Measurements from ENCODE around the gene EFNA5. TPM values are rescaled to one million over a fixed set of nuclear protein-coding genes. Genes with fewer than 3 reads are reported as not detected.

Gene EFNA5
- total RNA-seq, 2 experiments from 2014 or later, result not detected

DNA sequence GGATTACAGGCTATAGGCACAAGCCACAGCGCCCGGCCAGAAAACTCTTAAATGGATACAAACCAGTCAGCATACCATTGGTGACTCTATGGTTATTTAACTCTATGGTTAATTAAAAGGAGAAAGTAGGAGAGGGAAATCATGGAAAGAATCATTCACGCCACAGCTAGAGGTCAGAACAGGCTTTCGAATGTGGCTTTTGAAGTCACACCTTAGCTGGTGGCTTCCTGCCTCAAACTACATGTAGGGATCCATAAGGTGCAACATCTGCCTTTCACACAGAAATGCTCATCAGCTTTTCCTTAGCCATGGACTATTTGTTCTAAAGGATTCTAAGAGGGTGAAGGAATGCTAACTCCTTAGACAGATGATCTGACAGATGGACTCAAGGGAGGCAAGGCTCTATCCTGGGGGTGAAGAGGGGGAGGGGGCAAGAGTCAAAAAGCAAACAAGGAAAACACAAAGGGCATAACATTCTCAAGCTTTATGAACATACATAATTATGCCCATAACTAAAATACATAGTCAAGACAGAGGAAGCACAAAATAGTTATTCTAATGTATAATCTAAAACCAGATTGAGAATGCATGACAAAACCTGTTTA lies 130.9 kb downstream of the EFNA5 start:
- no peak for ATAC-seq (ENCODE audit: poor library complexity)
- peaks cover 6% of the 10 kb centered on the region for H3K27me3 Mint-ChIP-seq

DNA sequence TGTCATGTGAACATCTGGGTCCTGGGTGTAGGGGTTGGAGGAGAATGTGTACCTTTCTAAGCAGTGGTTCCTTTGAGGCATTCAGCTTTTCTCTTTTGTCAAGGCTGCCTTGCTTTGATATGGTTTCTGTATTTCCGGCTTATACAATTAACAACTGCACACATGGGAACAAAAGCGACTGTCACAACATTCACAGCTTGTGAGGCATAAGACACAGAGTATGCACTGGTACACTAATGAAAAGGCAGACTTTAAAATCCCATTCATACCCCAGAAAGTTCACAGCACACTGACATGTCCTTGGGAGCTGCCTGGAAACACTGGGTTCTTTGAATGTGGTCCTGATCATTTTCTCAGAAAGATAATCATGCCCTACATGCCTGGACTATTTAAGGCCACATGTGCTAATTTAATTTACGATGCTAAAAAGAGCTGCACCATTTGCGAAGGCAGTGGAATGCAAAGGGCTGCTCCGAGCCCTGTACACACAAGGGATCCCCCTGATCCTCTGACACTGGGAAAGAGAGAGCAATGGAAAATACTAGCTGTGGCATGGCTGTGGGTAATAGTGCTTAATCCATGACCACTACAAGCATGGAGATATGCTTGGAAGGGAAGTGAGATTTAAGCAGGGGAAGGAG lies 131.8 kb downstream of the EFNA5 start:
- H3K27me3 ChIP-seq (ENCODE audit: control insufficient read depth in 1 of 2, insufficient read depth in 2 of 2, low read length in 2 of 2), result no peaks in the 10 kb centered on the region
- no peaks in the 10 kb centered on the region for H3K36me3 ChIP-seq (ENCODE audit: insufficient read depth, low read length)
- ATAC-seq (ENCODE audit: poor library complexity) (no peak), DNase-seq (peak in 1 of 14 experiments; percentile 17)
- no peaks in the 10 kb centered on the region for H3K36me3 Mint-ChIP-seq (ENCODE audit: low read depth)
- TF ChIP-seq, protein P1, sequence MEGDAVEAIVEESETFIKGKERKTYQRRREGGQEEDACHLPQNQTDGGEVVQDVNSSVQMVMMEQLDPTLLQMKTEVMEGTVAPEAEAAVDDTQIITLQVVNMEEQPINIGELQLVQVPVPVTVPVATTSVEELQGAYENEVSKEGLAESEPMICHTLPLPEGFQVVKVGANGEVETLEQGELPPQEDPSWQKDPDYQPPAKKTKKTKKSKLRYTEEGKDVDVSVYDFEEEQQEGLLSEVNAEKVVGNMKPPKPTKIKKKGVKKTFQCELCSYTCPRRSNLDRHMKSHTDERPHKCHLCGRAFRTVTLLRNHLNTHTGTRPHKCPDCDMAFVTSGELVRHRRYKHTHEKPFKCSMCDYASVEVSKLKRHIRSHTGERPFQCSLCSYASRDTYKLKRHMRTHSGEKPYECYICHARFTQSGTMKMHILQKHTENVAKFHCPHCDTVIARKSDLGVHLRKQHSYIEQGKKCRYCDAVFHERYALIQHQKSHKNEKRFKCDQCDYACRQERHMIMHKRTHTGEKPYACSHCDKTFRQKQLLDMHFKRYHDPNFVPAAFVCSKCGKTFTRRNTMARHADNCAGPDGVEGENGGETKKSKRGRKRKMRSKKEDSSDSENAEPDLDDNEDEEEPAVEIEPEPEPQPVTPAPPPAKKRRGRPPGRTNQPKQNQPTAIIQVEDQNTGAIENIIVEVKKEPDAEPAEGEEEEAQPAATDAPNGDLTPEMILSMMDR (IDR thresholded peaks at IDR 0.05), result no peak
- POLR2A ChIA-PET, result no interaction called here
- no peak overlapping the region for H3K4me3 Mint-ChIP-seq
- no peak overlapping the region for H3K27ac Mint-ChIP-seq
- no peaks in the 10 kb centered on the region for H3K4me1 ChIP-seq (ENCODE audit: insufficient read depth, low read length)
- H3K4me1 Mint-ChIP-seq (ENCODE audit: low read depth), result peaks cover 15% of the 10 kb centered on the region
- intact Hi-C loops (cut with DNase I, micrococcal nuclease), result no loop called here
- peaks cover 13% of the 10 kb centered on the region for H3K27me3 Mint-ChIP-seq
- CTCF ChIA-PET, result interaction anchor here (1.0 kb wide), 1 partner anchor 14 kb away, joined by 3 read pairs; no protein-coding TSS in a partner anchor
- no peak overlapping the region for H3K27ac ChIP-seq (ENCODE audit: low read depth in 1 of 2, low read length in 2 of 2)
- no peaks in the 10 kb centered on the region for H3K9me3 ChIP-seq (ENCODE audit: control insufficient read depth in 1 of 2, insufficient read depth in 1 of 2, low read length in 2 of 2)
- H3K9me3 Mint-ChIP-seq, result no peaks in the 10 kb centered on the region
- H3K4me3 ChIP-seq (ENCODE audit: low read length), result no peak overlapping the region

More for the DNA sequence above, 130.9 kb downstream of the EFNA5 start:
- Histone ChIP-seq H3K4me1 (ENCODE audit: insufficient read depth, low read length) (no peaks in the 10 kb centered on the region), H3K4me3 (ENCODE audit: low read length) (no peak overlapping the region), H3K27me3 (ENCODE audit: control insufficient read depth in 1 of 2, insufficient read depth in 2 of 2, low read length in 2 of 2) (no peaks in the 10 kb centered on the region), H3K9me3 (ENCODE audit: control insufficient read depth in 1 of 2, insufficient read depth in 1 of 2, low read length in 2 of 2) (no peaks in the 10 kb centered on the region), H3K36me3 (ENCODE audit: insufficient read depth, low read length) (no peaks in the 10 kb centered on the region), H3K27ac (ENCODE audit: low read depth in 1 of 2, low read length in 2 of 2) (no peak overlapping the region)
- ChIA-PET POLR2A (no interaction called here), CTCF (no interaction called here)
- TF ChIP-seq, protein P1 (IDR thresholded peaks at IDR 0.05), result no peak
- Mint-ChIP-seq H3K9me3 (no peaks in the 10 kb centered on the region), H3K4me3 (no peak overlapping the region), H3K36me3 (ENCODE audit: low read depth) (no peaks in the 10 kb centered on the region), H3K4me1 (ENCODE audit: low read depth) (peaks cover 15% of the 10 kb centered on the region), H3K27ac (no peak overlapping the region)
- intact Hi-C loops (cut with DNase I, micrococcal nuclease), result no loop called here
- peak in 1 of 14 experiments; percentile 22 for DNase-seq

DNA sequence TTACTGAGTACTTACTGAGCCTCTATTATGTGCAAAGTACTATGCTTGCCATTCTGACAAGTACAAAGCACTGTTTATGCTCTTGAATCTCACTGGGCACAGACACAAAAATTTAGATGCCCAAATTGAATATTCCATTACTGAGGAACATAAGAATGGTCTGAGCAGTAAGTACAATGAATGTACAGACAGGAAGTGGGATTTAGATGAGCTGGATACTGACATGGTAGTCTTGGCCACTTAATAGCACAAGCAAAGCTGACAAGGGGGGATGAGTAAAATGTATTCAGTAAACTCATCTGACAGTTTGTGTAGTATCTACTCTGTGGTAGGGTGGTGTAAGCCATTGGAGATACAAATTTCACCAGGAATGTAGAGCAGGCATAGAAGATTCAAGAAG lies 132.4 kb downstream of the EFNA5 start:
- Histone ChIP-seq H3K9me3 (ENCODE audit: control insufficient read depth in 1 of 2, insufficient read depth in 1 of 2, low read length in 2 of 2) (no peaks in the 10 kb centered on the region), H3K4me3 (ENCODE audit: low read length) (no peak overlapping the region), H3K36me3 (ENCODE audit: insufficient read depth, low read length) (no peaks in the 10 kb centered on the region), H3K27ac (ENCODE audit: low read depth in 1 of 2, low read length in 2 of 2) (no peak overlapping the region), H3K4me1 (ENCODE audit: insufficient read depth, low read length) (no peaks in the 10 kb centered on the region), H3K27me3 (ENCODE audit: control insufficient read depth in 1 of 2, insufficient read depth in 2 of 2, low read length in 2 of 2) (no peaks in the 10 kb centered on the region)
- Mint-ChIP-seq H3K4me3 (no peak overlapping the region), H3K9me3 (no peaks in the 10 kb centered on the region), H3K27ac (no peak overlapping the region), H3K36me3 (ENCODE audit: low read depth) (no peaks in the 10 kb centered on the region), H3K4me1 (ENCODE audit: low read depth) (peaks cover 15% of the 10 kb centered on the region), H3K27me3 (peaks cover 16% of the 10 kb centered on the region)
- ATAC-seq (ENCODE audit: poor library complexity) (no peak), DNase-seq (no peak)
- intact Hi-C loops (cut with DNase I, micrococcal nuclease), result no loop called here
- ChIA-PET CTCF (interaction anchor here (1.0 kb wide), 1 partner anchor 13 kb away, joined by 3 read pairs; no protein-coding TSS in a partner anchor), POLR2A (no interaction called here)
- TF ChIP-seq, protein P1 (IDR thresholded peaks at IDR 0.05), result no peak

Measured in CD4-positive, alpha-beta T cell (primary cell).